Uterus (tissue), 4 donors: ENCODE data around the gene NEK5. TPM values are rescaled to one million over a fixed set of nuclear protein-coding genes. Genes with fewer than 3 reads are reported as not detected.

ENCODE experiments used
- DNase-seq, 2 donors: peaks; one replicate each; pipeline ENCODE4 v3.0.0-alpha.2; 2019 to 2020
- H3K27ac ChIP-seq, 2 donors: fragments of 200-600 bp; sonication (generic); 1 replicate in 1 of 2; 2 replicates in 1 of 2; pipeline ENCODE4 v1.5.1; 2016 to 2018
- H3K27me3 ChIP-seq, 2 donors: fragments of 200-600 bp; sonication (generic); one replicate each; pipeline ENCODE4 v1.5.1; 2018 to 2019; ENCODE audit warnings: control low read depth in 1 of 2
- H3K36me3 ChIP-seq, 2 donors: fragments of 200-600 bp; sonication (generic); one replicate each; pipeline ENCODE4 v1.5.1; 2019; ENCODE audit warnings: control low read depth in 1 of 2
- H3K4me1 ChIP-seq, 2 donors: fragments of 200-600 bp; sonication (generic); one replicate each; pipeline ENCODE4 v1.5.1; 2018 to 2019; ENCODE audit warnings: control low read depth in 1 of 2
- H3K4me3 ChIP-seq, 2 donors: fragments of 200-600 bp; sonication (generic); 1 replicate in 1 of 2; 2 replicates in 1 of 2; pipeline ENCODE4 v1.5.1; 2018 to 2019; ENCODE audit warnings: mild to moderate bottlenecking in 1 of 2
- H3K9me3 ChIP-seq, 2 donors: fragments of 200-600 bp; sonication (generic); one replicate each; pipeline ENCODE4 v1.5.1; 2019; ENCODE audit warnings: control low read depth in 1 of 2
- CTCF ChIP-seq, 4 experiments: fragments of 200-600 bp in 2 of 4; fragments of 450-650 bp in 2 of 4; sonication (generic) in 2 of 4; IDR thresholded peaks; one replicate each; pipeline ENCODE4 v1.5.1; 2016 to 2019; ENCODE audit warnings: antibody characterized with exemption in 4 of 4, mild to moderate bottlenecking in 2 of 4, moderate library complexity in 1 of 4
- POLR2A ChIP-seq, 2 donors: fragments of 450-650 bp; IDR thresholded peaks; one replicate each; pipeline ENCODE4 v1.6.1; 2016; ENCODE audit warnings: antibody characterized with exemption in 2 of 2, mild to moderate bottlenecking in 1 of 2, moderate library complexity in 1 of 2
- intact Hi-C: fragments of 100-400 bp; cut with DNase I; formaldehyde crosslinking; loops from one replicate; pipeline ENCODE4 v1.15.1; 2023; ENCODE audit warnings: low total_unique reads
- total RNA-seq, 4 donors: library from RNA; depleted of rRNA in 3 of 4; stranded (reverse); fragments of >200 nt in 3 of 4; gene quantifications; one replicate each; pipeline versions ENCODE4 v1.1.0 to v1.2.4, GENCODE V29; 2014 to 2023
- donor health status: DM: yes; HTN: yes; CAD: no.

NEK5 gene
- total RNA-seq, 4 donors from 2014 or later = 0.76 to 7.9 (median 3.5) TPM

DNA sequence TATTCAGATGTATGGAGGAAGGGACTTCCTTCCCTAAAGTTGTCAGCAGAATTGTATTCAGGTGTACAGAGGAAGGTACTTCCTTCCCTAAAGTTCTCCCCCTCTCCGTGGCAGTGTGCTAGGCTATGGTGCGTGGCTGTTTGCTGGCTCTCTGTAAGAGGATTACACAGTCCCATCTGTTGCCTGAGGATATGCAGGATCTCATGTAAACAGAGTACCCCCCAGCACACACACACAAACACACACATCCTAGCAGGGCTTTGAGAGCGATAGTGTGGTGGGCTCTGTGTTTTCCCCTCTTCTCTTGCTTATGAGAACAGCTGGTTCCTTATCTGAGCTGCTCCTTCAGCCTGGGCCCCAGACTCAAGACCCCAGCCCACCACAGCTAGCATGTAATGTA, 10.3 kb downstream of the NEK5 start:
- intact Hi-C loops = no loop called here
- H3K4me3 ChIP-seq = no peak overlapping the region
- DNase-seq = no peak
- no peaks in the 10 kb centered on the region for H3K36me3 ChIP-seq
- no peaks in the 10 kb centered on the region for H3K27me3 ChIP-seq
- no peaks in the 10 kb centered on the region for H3K4me1 ChIP-seq
- H3K9me3 ChIP-seq = no peaks in the 10 kb centered on the region
- no peak overlapping the region for H3K27ac ChIP-seq
- TF ChIP-seq CTCF (IDR thresholded peaks at IDR 0.05) (no peak), POLR2A (IDR thresholded peaks at IDR 0.05) (no peak)

DNA sequence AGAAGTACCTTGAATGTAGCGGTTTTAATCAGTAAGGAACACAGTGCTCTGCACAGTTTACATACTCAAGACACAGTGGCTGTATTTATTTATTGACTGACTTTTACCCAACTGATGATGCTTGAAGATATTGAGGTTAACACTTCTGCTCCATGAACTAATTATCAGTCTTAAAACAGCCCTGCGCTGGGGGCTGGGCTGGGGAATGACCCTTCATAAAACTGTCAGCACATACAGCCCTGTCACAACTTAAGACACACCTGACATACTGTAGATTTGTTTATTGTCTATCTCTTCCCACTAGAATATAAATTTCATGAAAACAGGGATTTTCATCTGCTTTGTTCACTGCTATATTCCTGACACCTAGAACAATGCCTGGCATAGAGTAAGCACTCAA, 10.8 kb downstream of the NEK5 start:
- no peak overlapping the region for H3K27ac ChIP-seq
- TF ChIP-seq CTCF (IDR thresholded peaks at IDR 0.05) (no peak), POLR2A (IDR thresholded peaks at IDR 0.05) (no peak)
- no peak for DNase-seq
- H3K4me3 ChIP-seq = no peak overlapping the region
- intact Hi-C loops = no loop called here
- H3K4me1 ChIP-seq = no peaks in the 10 kb centered on the region
- no peaks in the 10 kb centered on the region for H3K36me3 ChIP-seq
- H3K9me3 ChIP-seq = no peaks in the 10 kb centered on the region
- no peaks in the 10 kb centered on the region for H3K27me3 ChIP-seq

DNA sequence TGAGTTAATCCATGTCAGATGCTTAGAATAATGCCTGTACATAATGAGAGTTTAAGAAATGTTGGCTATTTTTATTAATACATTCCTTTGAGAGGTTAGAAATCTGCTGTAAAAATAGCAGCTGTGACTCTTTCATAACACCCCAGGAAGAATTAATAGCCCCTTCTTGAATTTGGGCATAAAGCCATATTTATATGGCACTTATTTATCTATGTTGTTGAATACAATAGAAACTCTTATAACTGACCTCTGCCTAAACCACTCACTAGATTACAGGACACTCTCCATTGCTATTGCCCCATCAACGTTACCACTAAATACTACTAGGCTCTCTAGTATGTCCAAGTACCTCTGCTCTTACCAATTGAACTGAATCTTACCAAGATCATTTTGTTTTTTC, 16.3 kb downstream of the NEK5 start:
- H3K9me3 ChIP-seq = no peaks in the 10 kb centered on the region
- H3K4me3 ChIP-seq = no peak overlapping the region
- H3K4me1 ChIP-seq = no peaks in the 10 kb centered on the region
- TF ChIP-seq POLR2A (IDR thresholded peaks at IDR 0.05) (no peak), CTCF (IDR thresholded peaks at IDR 0.05) (no peak)
- no peaks in the 10 kb centered on the region for H3K27me3 ChIP-seq
- H3K36me3 ChIP-seq = no peaks in the 10 kb centered on the region
- DNase-seq = no peak
- intact Hi-C loops = no loop called here
- no peak overlapping the region for H3K27ac ChIP-seq

DNA sequence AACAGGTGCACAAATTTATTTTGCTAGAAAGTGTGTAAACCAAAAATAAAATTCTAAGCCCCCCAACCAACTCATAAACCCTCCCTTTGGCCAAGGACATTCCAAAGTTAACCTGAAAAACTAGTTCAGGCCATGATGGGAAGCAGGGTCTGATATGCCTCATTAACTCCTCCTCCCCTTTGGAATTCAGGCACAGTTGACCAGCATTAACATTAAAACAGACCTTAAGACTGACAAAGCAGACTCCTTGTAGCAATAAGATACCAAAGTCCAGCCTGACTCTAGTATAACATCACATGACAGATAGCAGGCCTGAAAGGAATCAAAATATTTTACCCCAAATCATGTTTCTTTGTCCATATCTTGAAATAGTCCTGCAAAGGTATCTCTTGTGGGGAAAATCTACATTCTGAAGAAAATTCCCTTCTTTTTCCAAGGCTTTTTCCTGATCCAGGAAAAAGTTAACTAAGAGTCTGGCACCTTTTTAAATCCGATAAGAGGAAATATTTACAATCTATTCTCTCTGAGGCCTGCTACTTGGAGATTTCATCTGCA, 19.7 kb downstream of the NEK5 start:
- Histone ChIP-seq H3K27me3 (no peaks in the 10 kb centered on the region), H3K27ac (no peak overlapping the region), H3K9me3 (no peaks in the 10 kb centered on the region), H3K4me3 (no peak overlapping the region), H3K4me1 (no peaks in the 10 kb centered on the region), H3K36me3 (no peaks in the 10 kb centered on the region)
- intact Hi-C loops = no loop called here
- TF ChIP-seq POLR2A (IDR thresholded peaks at IDR 0.05) (no peak), CTCF (IDR thresholded peaks at IDR 0.05) (no peak)
- no peak for DNase-seq

DNA sequence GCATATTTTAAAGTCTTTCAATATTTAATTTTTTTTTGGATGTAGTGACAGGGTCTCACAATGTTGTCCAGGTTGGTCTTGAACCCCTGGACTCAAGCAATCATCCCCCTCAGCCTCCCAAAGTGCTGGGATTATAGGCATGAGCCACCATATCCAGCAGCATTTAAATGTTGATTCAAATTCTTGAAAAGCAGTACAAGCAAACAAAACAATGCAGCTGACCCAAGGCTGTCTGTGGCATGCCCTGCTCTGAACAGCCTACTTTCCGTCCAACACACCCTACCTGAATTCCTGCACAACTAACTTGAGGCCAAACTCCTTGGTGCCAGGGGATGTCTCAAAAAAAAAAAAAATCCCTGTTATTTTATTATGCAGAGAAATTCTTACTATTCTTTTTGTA, 23.0 kb downstream of the NEK5 start:
- H3K27me3 ChIP-seq = no peaks in the 10 kb centered on the region
- H3K9me3 ChIP-seq = no peaks in the 10 kb centered on the region
- no peak overlapping the region for H3K4me3 ChIP-seq
- H3K4me1 ChIP-seq = no peaks in the 10 kb centered on the region
- intact Hi-C loops = no loop called here
- no peaks in the 10 kb centered on the region for H3K36me3 ChIP-seq
- no peak for DNase-seq
- TF ChIP-seq CTCF (IDR thresholded peaks at IDR 0.05) (no peak), POLR2A (IDR thresholded peaks at IDR 0.05) (no peak)
- no peak overlapping the region for H3K27ac ChIP-seq
